Adipocyte (in vitro differentiated cells): ENCODE measurements around the gene ADAMTS4.

ENCODE experiments used
- DNase-seq: peaks from one replicate; pipeline ENCODE4 v3.0.0-alpha.2; 2015; ENCODE audit warnings: low read depth
- H3K27me3 ChIP-seq: replicated peaks from 2 replicates; pipeline ENCODE4 v1.7.0; 2013; ENCODE audit warnings: mild to moderate bottlenecking, low read length, moderate library complexity; ENCODE audit not compliant: control insufficient read depth, insufficient read depth
- H3K36me3 ChIP-seq: 2 replicates; pipeline ENCODE4 v1.7.0; 2013; ENCODE audit warnings: low read length, mild to moderate bottlenecking, moderate library complexity; ENCODE audit not compliant: control insufficient read depth, insufficient read depth, severe bottlenecking
- H3K4me1 ChIP-seq: 2 replicates; pipeline ENCODE4 v1.7.0; 2013; ENCODE audit warnings: mild to moderate bottlenecking, low read length, moderate library complexity; ENCODE audit not compliant: control insufficient read depth, insufficient read depth
- H3K4me3 ChIP-seq: 2 replicates; pipeline ENCODE4 v1.7.0; 2013; ENCODE audit warnings: mild to moderate bottlenecking, low read length, moderate library complexity
- H3K9ac ChIP-seq: 2 replicates; pipeline ENCODE4 v1.7.0; 2013; ENCODE audit warnings: mild to moderate bottlenecking, low read length, moderate library complexity
- H3K9me3 ChIP-seq: 2 replicates; pipeline ENCODE4 v1.7.0; 2013; ENCODE audit warnings: mild to moderate bottlenecking, low read length, moderate library complexity; ENCODE audit not compliant: control insufficient read depth

The ADAMTS4 gene

DNA sequence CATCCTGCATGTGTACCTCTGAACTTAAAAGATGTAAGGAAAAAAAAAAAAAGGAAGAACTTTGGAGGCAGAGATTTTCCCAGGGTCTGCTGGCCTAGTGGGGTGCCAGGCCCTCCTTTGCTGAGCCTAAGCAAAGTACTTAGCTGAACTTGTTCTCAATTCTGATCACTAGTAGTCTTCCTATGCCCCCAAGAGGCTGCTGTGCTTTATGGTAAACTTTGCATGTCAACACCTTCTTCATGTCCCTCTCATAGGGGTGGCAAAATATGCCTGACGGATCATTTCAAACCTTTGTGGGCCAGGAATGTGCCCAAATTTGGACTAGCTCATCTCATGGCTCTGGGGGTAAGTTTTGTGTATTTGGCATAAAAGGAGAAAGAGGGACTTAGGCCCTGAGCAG is 41.0 kb downstream of the ADAMTS4 start:
- no peaks in the 10 kb centered on the region for H3K27me3 ChIP-seq
- peaks cover 22% of the 10 kb centered on the region for H3K4me1 ChIP-seq
- no peak overlapping the region for H3K9ac ChIP-seq
- DNase-seq, result no peak
- H3K4me3 ChIP-seq, result no peak overlapping the region
- peaks cover 29% of the 10 kb centered on the region for H3K36me3 ChIP-seq
- H3K9me3 ChIP-seq, result no peaks in the 10 kb centered on the region

DNA sequence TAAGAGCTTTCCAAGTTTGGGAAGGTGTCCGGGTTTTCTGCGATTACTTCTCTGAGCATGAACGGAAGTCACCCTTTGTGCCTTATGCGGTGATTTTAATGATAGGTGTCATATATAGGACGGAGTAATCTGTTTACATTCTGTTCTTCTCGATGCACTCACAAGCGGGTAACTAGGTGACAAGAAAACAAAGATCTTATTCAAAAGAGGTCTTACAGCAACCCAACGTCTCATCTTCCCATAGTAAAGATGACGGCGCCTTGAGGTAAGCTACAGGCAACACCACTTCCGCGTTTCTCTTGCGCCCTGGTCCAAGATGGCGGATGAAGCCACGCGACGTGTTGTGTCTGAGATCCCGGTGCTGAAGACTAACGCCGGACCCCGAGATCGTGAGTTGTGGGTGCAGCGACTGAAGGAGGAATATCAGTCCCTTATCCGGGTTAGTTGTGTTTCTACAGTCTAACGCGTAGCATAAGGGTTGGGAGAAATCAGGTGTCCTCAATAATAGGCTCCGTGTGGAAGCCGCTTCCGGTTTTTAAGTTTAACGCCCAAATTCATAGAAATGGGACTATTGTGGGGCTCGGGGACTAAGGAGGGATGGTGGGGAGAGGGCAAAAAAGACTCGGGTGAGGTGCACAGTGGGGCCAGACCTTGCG is 45.0 kb downstream of the ADAMTS4 start, which contains the start of gene UFC1:
UFC1 (plus strand) TSS at position 297 of the 656 bp plus-strand sequence; CDS start at position 317, 20 bp downstream.
- Histone ChIP-seq H3K4me3 (peak within 1 kb of the TSS; percentile 98), H3K36me3 (peaks cover 18% of the 10 kb centered on the region), H3K27me3 (no peaks in the 10 kb centered on the region), H3K9ac (peak within 1 kb of the TSS; percentile 98), H3K9me3 (no peaks in the 10 kb centered on the region), H3K4me1 (peaks cover 8% of the 10 kb centered on the region)
- DNase-seq, result peak; percentile 92

DNA sequence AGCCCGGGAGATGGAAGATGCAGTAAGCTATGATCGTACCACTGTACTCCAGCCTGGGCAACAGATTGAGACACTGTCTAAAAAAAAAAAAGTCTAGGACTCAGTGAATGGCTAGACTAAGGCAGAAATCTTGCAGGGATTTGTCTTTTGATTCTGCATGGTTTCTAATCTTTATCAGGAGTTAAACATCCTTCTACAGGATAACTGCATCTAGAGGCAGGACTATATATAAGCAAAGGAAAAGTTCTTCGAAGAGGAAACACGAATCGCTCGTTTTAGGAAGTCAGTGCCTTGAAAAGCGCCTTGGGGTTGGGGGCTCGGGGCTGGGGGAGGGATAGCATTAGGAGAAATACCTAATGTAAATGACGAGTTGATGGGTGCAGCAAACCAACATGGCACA is 45.7 kb downstream of the ADAMTS4 start:
- peak overlapping the region; percentile 98 for H3K9ac ChIP-seq
- H3K4me1 ChIP-seq, result peaks cover 4% of the 10 kb centered on the region
- no peaks in the 10 kb centered on the region for H3K27me3 ChIP-seq
- no peaks in the 10 kb centered on the region for H3K9me3 ChIP-seq
- peaks cover 12% of the 10 kb centered on the region for H3K36me3 ChIP-seq
- peak overlapping the region; percentile 98 for H3K4me3 ChIP-seq
- DNase-seq, result no peak

DNA sequence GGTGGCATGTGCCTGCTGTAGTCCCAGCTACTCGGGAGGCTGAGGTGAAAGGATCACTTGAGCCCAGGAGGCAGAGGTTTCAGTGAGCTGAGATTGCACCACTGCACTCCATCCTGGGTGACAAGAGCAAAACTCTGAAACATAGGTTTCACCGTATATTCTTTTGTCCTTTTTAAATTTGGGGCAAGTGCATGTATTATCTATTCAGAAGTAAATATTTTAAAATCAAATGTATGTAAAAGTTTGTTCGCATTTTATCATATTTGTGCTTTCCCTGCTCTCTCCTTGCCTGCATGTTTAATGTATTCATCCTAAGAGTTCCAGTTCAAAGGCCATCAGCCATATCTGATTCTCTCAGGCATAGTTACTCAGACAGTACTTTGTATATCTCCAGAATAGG is 53.0 kb downstream of the ADAMTS4 start:
- no peaks in the 10 kb centered on the region for H3K27me3 ChIP-seq
- no peaks in the 10 kb centered on the region for H3K36me3 ChIP-seq

DNA sequence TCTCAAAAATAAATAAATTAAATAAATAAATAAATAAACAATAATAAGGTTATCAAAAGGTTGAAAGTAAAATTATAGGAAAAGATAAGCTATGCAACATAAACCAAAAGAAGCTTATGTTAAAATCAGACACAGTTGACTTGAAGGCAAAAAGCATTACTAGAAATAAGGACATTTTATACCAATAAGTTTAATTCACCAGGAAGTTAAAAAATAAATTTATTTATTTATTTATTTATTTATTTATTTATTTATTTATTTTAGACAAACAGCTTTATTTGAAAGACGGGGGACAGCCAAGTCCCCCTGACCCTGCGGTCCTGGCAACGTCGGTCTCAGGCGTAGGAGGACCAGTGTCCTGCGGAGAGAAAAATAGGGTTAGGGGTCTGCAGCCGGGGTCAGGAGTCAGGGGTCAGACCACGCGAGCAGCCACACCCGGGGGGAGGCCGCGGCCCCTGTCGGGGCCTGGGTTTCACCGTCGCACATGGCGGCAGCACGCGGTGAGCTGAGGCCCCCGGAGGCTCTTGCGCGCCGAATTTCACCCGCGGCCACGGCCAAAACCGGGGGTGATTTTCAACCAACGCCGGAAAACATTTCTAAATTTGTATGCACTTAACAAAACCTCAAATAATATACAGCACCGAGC is 58.0 kb downstream of the ADAMTS4 start:
- Histone ChIP-seq H3K27me3 (no peaks in the 10 kb centered on the region), H3K4me3 (no peak overlapping the region), H3K4me1 (peaks cover 12% of the 10 kb centered on the region), H3K9me3 (no peaks in the 10 kb centered on the region), H3K36me3 (no peaks in the 10 kb centered on the region), H3K9ac (no peak overlapping the region)
- no peak for DNase-seq

More for the DNA sequence above, 53.0 kb downstream of the ADAMTS4 start:
- Histone ChIP-seq H3K9ac (no peak overlapping the region), H3K4me3 (no peak overlapping the region), H3K4me1 (no peaks in the 10 kb centered on the region), H3K9me3 (no peaks in the 10 kb centered on the region)
- DNase-seq, result no peak

DNA sequence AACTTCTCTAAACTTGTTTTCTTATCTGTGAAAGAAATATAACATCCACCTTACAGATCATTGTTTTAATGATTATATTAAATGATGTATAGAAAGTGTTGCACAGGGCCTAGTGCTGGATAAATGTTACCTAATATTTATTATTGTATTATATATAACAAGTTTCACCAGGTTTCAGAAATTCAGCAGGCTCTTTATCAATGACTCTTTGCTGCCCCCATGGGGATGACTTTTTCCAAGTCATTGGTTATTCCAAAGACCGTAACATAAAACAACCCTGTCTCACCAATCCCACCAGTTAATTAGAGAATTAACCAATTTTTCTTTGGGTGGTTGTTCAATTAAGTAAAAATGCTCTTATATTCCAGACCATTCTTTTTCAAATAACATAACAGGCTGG is 59.1 kb downstream of the ADAMTS4 start:
- Histone ChIP-seq H3K9me3 (no peaks in the 10 kb centered on the region), H3K4me3 (no peak overlapping the region), H3K4me1 (peaks cover 12% of the 10 kb centered on the region), H3K27me3 (no peaks in the 10 kb centered on the region), H3K36me3 (no peaks in the 10 kb centered on the region), H3K9ac (no peak overlapping the region)
- peak; percentile 79 for DNase-seq

DNA sequence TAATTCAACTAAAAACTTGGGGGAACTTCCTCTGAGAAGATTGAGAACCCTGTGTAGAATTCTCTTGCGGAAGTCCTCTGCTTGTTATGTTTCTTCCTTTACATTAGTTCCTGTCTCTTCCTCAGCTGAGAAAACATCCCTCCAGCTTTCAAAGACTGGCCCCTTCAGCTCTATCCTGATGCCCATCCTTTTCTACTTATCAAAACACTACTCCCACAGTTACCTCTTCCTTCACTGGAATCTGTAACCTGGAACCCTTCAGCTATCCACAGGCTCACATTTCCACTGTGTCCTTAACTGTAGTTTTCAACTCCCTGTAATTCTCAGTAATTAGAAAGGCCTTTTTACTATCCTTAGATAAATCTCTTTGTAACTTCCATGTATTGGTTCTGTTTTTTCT is 60.4 kb downstream of the ADAMTS4 start:
- peak overlapping the region; percentile 20 for H3K9ac ChIP-seq
- no peaks in the 10 kb centered on the region for H3K9me3 ChIP-seq
- H3K4me1 ChIP-seq, result peaks cover 18% of the 10 kb centered on the region
- no peak for DNase-seq
- no peaks in the 10 kb centered on the region for H3K36me3 ChIP-seq
- H3K4me3 ChIP-seq, result no peak overlapping the region
- no peaks in the 10 kb centered on the region for H3K27me3 ChIP-seq

DNA sequence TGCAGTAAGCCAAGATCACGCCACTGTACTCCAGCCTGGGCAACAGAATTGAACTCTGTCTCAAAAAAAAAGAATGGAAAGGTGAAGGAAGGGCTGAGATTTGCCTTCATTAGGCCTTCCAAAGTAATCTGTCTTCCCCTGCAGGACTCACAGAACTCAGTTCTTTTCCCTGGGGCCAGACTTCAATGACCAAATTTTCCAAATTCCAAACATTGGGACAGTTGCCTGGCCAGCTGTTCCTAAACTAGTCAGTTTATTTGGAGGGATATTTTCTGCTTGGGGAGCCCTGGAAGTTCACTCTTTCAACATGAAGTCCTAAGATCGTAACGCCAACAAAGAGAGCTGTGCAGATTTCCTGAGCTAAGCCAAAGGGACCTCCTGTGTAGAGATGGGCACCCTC is 61.0 kb downstream of the ADAMTS4 start:
- H3K27me3 ChIP-seq, result no peaks in the 10 kb centered on the region
- H3K4me1 ChIP-seq, result peaks cover 19% of the 10 kb centered on the region
- no peak overlapping the region for H3K4me3 ChIP-seq
- H3K9ac ChIP-seq, result peak overlapping the region; percentile 20
- H3K36me3 ChIP-seq, result no peaks in the 10 kb centered on the region
- no peak for DNase-seq
- H3K9me3 ChIP-seq, result no peaks in the 10 kb centered on the region
